Measurements from ENCODE around the gene TRNAU1AP.

The TRNAU1AP gene

GRCh38 chr1:28509705-28510272 is 43.1 kb upstream of the TRNAU1AP start:
- no peak for TF ChIP-seq SPI1 (IDR thresholded peaks at IDR 0.05; ENCODE audit: borderline replicate concordance, low read depth)
- peak; percentile 98 for TF ChIP-seq POLR2AphosphoS5 (IDR thresholded peaks at IDR 0.05; ENCODE audit: low read depth)
- no peak for TF ChIP-seq CTCF (IDR thresholded peaks at IDR 0.05; ENCODE audit: insufficient read depth, low read length)
- Histone ChIP-seq H3K27me3 (ENCODE audit: insufficient read depth, poor library complexity, severe bottlenecking) (no peaks in the 10 kb centered on the region), H3K27ac (replicated peaks) (peak overlapping the region; percentile 90), H3K4me3 (replicated peaks; ENCODE audit: insufficient read depth, low read length) (peak overlapping the region; percentile 70)
- peak in 1 of 2 experiments; percentile 28 for DNase-seq (ENCODE audit: low read depth in 1 of 2, low spot score in 1 of 2)

GRCh38 chr1:28510273-28510969 is 42.5 kb upstream of the TRNAU1AP start:
- peak in 1 of 2 experiments; percentile 33 for DNase-seq (ENCODE audit: low read depth in 1 of 2, low spot score in 1 of 2)
- H3K4me3 ChIP-seq (replicated peaks; ENCODE audit: insufficient read depth, low read length): no peak overlapping the region

GRCh38 chr1:28510970-28511440 is 41.9 kb upstream of the TRNAU1AP start:
- no peaks in the 10 kb centered on the region for H3K27me3 ChIP-seq (ENCODE audit: insufficient read depth, poor library complexity, severe bottlenecking)
- TF ChIP-seq REST (IDR thresholded peaks at IDR 0.05; ENCODE audit: insufficient replicate concordance, low read depth) (no peak), SPI1 (IDR thresholded peaks at IDR 0.05; ENCODE audit: borderline replicate concordance, low read depth) (no peak), GABPA (IDR thresholded peaks at IDR 0.05; ENCODE audit: low read depth) (peak; percentile 14; the same call in 1 of the 2 replicates), CTCF (IDR thresholded peaks at IDR 0.05; ENCODE audit: insufficient read depth, low read length) (no peak), POLR2AphosphoS5 (IDR thresholded peaks at IDR 0.05; ENCODE audit: low read depth) (peak; percentile 49)
- DNase-seq (ENCODE audit: low read depth in 1 of 2, low spot score in 1 of 2): peak in 1 of 2 experiments; percentile 42
- H3K4me3 ChIP-seq (replicated peaks; ENCODE audit: insufficient read depth, low read length): no peak overlapping the region
- peak overlapping the region; percentile 90 for H3K27ac ChIP-seq (replicated peaks)

More at GRCh38 chr1:28510273-28510969, 42.5 kb upstream of the TRNAU1AP start:
- TF ChIP-seq GABPA (IDR thresholded peaks at IDR 0.05; ENCODE audit: low read depth): no peak
- no peak for TF ChIP-seq REST (IDR thresholded peaks at IDR 0.05; ENCODE audit: insufficient replicate concordance, low read depth)
- TF ChIP-seq POLR2AphosphoS5 (IDR thresholded peaks at IDR 0.05; ENCODE audit: low read depth): peak; percentile 94
- no peak for TF ChIP-seq SPI1 (IDR thresholded peaks at IDR 0.05; ENCODE audit: borderline replicate concordance, low read depth)
- TF ChIP-seq CTCF (IDR thresholded peaks at IDR 0.05; ENCODE audit: insufficient read depth, low read length): no peak
- no peaks in the 10 kb centered on the region for H3K27me3 ChIP-seq (ENCODE audit: insufficient read depth, poor library complexity, severe bottlenecking)
- H3K27ac ChIP-seq (replicated peaks): peak overlapping the region; percentile 90

All from HL-60 (cell line).